ENCODE data around the gene GLI3. TPM values are rescaled to one million over a fixed set of nuclear protein-coding genes. Genes with fewer than 3 reads are reported as not detected.

Gene GLI3
- polyA plus RNA-seq, 3 donors, result 13.3 to 16.8 (median 16.5) TPM

DNA sequence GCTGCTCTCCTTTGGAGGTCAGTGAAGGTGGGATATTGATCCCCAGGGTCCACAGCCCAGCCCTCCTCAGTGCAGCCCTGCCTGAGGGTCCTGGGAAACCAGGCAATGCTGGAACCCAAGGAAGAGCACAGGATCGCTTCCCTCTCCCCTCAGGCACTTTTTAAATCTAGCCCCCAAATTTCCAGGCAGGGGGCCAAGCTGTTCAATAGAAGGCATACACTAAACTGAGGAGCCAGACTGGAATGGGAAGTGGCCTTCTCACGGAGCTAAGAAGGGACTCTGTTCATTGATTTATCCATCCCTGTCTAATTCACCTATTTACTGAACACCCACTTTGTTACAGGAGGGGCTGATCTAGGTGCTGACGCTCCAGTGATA, 60.3 kb downstream of the GLI3 start:
- DNase-seq, result no peak

DNA sequence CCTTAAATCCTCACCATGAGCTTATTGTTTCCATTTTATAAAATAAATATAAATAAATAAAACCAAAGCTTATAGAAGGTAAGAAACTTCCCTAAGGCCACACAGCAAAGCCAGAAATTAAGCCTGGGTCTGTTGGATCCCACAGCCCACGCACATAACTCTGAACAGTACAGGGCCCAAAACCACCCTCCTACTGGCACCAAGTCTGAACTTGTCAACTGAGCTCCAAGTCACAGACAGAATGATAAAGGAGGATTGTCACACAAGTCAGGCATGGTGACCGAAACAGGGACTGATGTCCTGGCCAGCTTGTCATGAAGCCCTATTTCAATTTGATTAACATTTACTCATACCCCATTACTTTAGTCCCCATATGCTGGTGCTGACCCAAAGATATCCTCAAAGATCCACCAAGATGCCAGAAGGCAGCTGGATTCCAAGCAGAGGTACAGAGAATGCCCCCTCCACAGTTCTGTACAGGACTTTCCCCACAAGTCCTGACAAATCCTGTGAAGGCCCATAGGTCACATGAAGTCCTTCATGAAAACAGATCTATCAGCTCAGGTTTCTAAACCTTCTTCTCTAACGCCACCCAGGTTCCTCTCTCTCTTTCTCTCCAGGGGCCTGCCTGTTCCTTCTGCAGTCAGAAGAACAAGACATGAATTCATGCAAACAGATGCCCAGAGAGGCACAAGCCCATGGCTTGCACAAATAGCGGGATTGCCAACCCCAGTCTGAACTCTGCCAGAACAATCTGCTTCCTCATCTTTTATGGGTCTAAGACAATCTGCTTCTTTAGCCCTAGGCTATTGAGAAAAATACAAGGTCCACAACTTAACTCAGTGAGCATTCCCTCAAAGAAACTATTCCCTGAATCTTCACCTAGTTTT, 60.9 kb downstream of the GLI3 start:
- DNase-seq, result no peak

DNA sequence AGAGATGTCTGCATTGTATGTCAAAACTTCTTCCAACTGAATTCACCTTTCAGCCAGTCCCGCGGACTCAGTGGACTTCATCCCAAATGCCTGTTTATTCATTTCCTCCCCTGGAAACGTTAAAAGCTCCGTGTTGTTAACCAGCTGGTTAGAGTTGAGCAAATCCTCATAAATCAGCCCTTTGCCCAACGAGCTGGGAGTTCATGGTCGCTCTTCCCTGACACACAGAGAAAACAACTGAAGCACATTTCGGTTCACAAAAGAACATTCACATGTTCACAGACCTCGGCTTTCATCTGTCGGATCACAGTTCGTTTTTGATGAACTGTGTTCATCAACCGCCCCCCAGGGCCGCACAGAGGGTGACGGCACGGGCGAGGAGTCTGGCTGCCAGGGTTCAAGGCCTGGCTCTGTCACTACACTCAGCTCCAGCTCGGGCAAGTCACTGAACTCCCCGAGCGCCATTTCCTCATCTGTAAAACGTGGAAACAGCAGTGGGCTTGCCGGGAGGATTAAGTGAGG, 62.6 kb downstream of the GLI3 start:
- peak; percentile 86 for DNase-seq

DNA sequence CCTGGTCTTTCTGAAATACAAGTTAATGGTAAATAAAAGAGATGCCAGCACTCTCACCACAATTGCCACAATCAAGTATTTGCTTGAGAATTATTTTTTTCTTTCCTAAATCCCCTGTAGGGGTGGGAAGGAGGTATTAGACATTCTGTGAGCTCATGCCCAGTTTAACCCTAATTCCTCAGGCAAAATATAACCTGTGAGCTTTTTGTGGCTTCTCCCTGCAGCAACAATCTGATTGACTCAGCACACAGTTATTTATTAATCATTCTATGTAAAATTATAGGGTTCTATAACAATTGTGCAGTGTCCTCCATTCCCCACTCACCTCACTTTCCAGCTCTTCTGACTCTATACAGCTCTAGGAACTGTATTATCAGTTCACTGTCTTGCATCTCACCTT, 66.3 kb downstream of the GLI3 start:
- DNase-seq, result no peak

DNA sequence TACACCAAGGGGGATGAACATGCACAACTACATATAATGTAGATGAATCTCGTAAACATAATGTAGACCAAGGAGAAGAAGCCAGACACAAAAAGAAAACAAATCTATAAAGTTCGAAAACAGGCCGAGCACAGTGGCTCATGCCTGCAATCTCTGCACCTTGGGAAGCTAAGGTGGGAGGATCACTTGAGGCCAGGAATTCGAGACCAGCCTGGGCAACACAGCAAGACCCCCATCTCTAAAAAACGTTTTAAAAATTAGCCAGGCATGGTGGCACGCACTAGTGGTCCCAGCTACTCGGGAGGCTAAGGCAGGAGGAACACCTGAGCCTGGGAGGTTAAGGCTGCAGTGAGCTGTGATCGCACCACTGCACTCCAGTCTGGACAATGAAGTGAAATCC, 68.5 kb downstream of the GLI3 start:
- no peak for DNase-seq

DNA sequence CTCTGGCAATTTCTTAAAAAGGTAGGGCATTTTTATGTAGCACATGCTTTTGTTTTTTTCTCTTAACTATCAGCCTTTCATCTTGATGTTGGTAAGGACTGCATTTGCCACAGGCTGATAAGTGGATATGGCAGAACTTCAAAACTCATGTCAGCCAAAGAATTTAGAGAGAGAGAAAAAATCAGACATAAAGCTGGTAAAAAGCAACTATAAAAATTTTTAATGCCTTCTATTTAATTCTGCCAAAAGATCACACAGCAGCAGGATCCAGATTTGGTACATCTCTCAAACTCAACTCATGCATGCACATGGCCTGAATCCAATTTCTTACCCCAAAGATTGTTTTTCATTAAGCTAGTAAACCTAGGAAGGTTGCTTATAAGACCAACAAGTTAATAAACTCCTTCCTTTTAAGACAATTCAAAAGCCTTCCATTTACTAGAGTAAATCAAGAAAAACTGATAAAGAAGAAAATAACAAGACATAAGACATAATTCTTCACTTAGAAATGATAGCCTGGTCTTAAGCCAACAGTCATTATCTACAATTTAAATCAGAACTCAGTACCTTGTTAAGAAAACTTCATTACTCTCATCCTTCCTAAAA, 69.3 kb downstream of the GLI3 start:
- no peak for DNase-seq

DNA sequence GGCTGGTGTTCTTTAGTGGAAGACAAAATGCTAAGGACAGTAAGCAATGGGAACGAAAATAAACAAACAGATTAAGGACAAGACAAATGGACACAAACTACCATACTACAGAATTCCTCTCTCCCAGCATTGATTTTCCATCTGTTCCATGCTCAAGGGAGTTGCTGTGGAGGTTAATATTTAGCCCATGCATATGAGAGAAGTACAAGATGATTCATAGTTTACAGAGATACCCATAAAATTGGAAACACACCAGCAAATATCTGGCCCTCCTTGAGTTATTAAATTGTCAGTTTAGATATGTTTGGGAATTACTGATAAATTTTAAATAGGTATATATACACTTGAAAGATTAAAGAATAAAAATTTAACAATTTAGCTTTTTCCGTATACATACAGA, 69.8 kb downstream of the GLI3 start:
- DNase-seq, result no peak

DNA sequence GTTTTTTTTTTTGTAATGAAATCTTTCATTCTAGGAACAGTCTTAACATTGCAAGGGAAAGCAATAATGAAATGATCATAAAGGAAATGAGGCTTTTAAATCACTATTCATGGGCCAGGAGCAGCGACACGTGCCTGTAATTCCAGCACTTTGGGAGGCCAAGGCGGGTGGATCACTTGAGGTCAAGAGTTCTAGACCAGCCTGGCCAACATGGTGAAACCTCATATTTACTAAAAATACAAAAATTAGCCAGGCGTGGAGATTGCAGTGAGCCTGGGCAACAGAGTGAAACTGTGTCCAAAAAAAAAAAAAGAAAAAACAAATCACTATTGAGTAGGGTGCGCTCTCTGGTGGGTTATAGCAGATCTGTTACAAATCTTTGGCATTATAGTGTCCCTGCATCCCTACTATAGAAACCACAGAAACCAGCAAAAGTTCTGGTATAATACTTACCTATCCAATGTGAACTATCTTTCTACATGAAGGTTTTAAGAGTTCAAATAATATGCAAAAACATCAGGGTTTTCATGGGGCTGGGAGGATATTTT, 72.1 kb downstream of the GLI3 start:
- no peak for DNase-seq

DNA sequence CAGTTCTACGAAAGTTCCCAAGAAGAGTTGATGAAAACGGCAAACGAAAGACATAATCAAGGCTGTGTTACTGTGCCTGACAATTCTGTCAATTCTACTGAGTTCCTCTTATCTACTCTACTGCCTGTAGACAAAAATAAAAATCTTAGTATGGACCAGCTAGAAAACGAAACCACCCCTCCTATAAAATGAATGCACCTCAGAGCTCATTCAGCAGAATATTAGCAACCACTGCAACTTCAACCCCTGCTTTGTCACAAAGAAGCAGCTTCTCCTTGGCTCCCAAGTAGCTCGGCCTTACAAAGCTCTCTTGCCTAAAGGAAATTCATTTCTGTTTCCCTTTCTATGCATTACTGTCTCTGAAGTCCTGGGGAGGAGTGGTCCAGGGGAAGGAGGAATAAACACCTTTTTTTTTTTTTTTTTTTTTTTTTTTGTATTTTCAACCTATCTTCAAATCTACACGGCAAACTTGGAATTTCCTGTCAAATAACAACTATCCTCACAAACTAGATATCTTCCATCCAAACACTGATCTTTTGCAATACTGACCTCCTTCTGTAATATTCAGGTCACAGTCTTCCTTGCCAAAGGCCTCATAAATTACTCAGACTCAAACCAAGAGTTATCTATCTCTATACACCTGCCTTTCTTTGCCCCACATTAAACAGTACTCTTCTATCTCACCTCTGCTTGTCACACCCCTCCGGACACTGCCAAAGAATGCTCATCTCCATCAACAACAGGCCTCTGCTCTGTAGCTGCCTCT, 74.3 kb downstream of the GLI3 start:
- DNase-seq, result no peak

DNA sequence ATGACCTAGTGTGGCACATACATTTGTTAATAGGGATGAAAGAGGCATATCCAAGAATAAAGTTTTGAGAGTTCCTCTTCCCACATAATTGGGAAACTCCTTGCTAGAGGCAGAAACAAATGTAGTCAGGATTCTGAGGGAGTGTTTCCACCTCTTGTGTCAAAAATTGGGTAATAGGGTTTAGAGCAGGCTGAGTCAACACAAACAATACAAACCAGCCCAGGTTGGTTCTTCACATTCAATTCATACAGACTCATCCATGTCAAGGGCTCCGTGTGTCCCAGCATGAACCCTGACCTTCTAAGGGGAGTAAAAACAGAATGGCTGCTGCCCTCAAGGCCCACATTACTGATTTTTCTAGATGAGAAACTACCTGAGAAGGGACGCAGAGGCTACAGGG, 75.3 kb downstream of the GLI3 start:
- DNase-seq, result no peak

DNA sequence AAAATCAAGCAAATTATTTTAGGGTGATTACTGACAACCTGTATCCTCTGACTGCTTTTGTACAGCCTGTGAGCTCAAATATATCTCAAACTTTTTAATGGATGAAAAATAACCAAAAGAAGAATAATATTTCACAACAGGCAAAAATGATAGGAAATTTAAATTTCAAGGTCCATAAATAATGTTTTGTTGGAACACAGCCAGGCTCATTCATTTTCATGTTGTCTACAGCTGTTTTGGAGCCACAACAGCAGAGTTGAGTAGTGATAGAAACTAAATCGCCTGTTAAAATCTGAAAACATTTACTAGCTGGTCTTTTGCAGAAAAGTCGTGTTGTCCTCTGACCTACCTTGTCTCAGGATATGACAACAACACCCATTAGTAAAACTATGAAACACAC, 75.9 kb downstream of the GLI3 start:
- no peak for DNase-seq

DNA sequence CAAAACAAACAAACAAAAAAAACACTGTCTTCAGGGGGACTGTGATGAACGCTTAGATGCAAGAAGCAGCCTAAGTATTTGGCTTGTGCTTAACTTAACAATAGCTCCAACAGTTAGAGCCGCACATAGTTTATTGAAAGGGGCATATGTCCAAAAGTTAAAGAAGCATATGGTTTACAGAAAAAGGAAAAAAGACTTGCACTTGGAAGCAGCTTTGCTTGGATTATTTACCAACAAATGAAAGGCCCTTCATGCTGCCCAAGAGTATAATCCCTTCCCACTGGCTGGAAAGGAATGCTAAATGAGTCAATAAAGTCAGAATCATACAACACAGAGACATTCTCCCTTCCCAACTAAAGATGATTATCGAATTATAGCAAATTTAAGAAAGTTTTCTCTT, 77.9 kb downstream of the GLI3 start:
- DNase-seq, result no peak

DNA sequence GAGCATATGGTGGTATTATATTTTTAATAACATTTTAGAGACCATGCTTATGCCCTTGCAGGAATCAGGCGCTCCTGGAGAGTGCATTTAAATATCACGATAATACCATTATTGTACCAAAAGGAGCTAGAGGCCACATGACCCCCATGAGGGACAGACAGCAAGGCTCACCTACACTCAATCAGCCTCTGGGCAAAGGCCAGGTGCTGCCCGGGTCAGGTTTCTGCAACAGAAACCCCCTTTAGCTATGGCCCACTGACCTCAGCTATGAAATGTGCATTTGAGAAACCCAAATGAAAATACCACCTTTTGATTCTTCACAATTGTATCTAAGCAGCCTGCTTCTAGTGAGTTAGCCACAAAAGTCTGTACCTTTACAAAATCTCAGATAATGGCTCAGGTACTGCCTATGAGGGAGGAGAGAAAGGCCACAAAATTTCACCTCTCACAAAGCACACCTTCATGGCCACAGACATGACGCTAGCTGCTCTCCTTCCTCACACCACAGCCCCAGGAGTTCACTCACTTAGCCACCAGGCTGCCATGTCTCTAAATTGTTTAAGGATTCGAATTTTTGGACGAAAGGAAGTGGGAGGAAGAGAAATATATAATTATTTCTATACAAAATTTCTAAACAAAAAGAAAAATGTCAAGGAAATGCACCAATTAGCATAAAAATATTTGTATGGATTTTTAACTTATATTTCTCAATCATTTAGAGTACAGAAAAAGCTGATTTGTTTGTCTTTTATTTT, 79.9 kb downstream of the GLI3 start:
- DNase-seq, result no peak

DNA sequence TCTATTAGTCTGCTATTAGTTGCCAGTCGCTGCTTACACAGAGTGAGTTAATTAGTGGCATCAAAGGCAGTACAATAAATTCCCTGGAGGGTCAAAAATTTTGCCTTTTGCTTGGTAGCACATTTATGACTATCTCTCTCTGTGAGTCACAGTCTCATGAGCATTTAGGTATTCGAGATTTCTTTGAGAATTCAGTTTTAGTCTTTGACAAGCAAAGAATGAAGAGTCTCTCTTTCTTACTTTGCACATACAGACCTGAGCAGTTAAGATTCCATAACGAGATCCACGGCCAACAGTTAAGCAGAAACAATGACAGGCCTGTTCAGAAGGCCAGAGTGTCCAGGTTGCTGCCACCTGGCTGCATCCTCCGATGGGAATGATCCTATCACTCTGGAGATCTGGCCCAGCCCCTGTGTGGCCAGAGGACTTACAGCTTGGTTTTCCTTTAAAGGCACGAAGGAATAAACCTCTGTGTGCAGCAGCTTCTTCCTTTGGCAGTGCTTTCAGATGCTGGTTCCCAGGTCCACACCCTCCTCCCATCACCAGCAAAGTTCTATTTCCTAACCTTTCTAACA, 80.6 kb downstream of the GLI3 start:
- no peak for DNase-seq

DNA sequence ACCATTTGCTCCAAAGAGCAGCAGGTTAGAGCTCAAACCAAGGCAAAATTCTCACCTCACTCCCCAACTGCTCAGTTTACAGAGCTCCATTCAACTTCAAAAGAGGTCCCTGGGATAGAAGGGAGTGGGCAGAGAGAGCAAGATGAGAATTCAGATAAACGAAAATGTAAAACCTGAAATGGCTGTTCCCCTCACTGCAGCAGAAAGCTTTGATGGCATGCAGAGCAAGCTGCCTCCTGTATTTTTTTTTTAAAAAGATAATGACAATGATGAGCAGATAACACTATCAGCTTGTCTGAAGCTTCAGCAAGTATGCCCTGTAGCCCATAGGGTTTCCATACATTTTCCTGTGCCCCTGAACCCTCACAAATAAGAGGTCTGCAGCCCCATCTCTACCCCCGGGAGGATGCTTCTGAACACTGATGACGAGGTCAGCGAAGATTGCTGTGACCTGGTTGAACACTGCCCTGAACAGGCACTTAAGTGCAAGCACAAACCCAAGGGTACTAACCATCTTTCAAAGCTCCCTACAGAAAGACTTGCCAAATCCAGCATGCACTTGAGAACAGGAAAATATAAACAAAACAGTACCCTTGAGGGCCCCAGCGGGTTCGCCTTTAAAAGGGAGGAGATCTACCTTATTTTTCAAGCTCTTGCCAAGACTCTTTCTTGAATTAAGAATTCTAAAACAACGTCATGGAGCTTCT, 81.3 kb downstream of the GLI3 start:
- no peak for DNase-seq

DNA sequence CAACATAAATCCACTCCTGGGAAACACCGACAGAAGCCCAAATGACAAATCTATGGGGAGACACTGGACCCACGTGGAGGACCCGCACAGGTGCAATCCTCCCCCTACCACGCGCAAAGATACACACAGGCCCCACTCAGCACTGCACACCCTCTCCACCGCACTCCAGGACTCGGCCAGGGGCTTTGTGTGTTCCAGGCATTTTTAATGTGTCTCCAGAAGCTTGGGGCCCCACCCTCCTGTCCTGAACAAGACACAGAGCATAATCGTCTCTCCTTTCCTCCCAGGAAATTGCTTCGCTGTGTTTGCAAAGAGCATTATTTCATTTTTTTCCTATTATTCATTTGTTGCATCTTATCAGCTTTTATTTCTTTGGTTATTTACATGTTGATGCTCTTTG, 82.8 kb downstream of the GLI3 start:
- DNase-seq, result no peak

DNA sequence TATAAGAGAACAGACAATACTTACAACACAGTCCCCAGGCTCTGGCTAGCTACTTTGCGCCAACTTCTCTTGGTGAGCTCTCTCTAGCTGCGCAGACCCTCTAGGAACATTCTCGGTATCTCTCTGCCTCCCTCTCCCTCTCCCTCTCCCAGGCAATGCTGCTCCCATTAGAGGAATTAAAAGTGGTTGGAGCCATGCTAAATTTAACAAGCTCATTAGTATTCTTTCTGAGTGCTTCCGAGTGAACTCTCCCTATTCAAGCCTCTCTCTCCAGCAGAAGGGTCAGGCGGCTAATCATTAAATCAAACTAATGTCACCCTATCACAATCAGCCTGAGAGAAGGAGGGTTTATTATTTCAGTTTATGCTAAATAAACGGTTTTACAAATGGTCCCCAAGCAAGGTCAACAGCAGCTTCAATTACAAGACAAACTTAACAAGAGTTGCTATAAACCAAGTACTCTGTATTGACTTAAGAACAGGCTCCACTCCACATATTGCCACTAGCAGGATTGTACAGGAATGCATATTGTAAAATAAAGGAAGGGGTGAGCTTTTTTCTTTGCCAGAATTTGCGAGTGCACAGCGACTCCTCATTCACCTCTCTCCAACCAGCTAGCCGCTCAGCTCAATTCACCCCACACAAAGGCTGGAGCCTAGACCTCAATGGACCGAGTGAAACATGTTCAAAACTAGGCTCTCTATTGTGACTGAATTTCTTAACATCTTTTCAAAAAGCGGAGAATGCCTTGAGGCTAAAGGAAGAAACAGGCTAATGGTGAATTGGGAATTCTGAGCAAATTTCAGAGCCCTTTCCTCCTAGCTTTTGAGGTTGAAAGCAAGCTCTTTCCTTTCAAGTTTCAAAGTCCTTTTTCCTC, 84.4 kb downstream of the GLI3 start:
- peak; percentile 86 for DNase-seq

DNA sequence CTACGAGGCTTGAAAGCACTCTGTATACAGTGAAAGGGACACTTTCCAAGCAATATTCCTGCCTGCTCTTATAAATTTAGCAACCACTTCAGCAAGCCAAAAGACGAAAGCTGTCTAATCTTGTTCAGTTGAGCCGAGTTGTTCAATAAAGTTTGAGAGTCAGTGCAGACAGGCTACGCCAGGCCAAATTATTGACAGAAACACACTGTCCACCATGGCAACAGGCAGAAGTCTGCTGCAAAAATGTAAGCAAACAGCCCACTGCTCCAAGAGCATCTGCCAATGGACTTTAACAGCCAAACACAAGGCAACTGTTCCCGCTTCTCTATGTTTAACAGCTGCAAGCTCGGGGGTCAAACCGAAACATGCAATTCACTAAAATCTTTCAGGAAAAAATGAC, 85.7 kb downstream of the GLI3 start:
- DNase-seq, result peak; percentile 59

DNA sequence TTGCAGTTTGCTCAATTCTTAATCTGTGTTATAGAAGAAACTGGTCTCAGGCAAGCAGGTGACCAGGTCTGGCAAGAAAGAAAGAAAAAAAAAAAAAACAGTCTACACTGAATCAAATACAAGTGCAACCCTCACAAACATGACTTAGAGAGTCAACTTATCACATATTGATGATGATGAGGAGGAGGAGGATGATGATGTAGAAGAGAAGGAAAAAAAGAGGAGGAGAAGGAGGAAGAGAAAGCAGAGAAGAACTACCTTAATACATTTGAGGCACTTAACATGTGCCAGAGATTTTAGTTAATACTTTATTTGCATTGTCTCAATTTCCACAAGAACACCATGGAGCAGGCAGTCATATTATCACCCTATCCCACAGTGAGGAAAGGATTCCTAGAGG, 91.5 kb downstream of the GLI3 start:
- no peak for DNase-seq

DNA sequence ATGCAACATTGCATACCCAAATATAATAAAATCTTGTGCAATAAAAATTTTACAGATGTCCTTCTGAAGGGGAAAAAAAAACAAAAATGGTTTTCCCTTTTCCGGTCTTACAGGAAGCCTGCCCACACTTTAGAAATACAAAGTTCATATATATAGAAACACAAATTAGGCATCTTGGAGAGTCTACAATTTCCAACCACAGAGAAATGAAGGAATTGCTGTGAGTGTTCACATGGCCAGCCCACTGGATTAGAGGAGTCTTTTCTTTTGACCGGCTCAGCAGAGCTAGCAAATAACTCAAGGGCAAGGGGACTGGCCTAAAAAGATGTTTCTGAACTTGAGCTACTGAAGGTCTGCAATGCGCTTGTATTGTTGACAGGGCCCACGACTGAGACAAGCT, 92.4 kb downstream of the GLI3 start:
- DNase-seq, result no peak

Data from renal pelvis (tissue), 4 donors.